OCI-LY1 (cell line): ENCODE results near the gene RHOU.

Experiments
- H2AFZ ChIP-seq: fragments of 200-600 bp; sonication (generic), shearing (Covaris generic); 2 replicates; pipeline ENCODE4 v1.6.0; 2014; ENCODE audit warnings: antibody characterized with exemption, mild to moderate bottlenecking, low read length
- H3F3A ChIP-seq: fragments of 200-600 bp; sonication (generic), shearing (Covaris generic); 2 replicates; pipeline ENCODE4 v1.6.0; 2014; ENCODE audit warnings: mild to moderate bottlenecking, antibody characterized with exemption, low read length, moderate library complexity; ENCODE audit not compliant: insufficient read depth
- H3K27ac ChIP-seq: fragments of 200-600 bp; sonication (generic); 2 replicates; pipeline ENCODE4 v1.5.1; 2014; ENCODE audit warnings: low read length, mixed run types, mild to moderate bottlenecking, low read depth; ENCODE audit not compliant: poor library complexity, severe bottlenecking
- H3K27me3 ChIP-seq: fragments of 200-600 bp; sonication (generic); 2 replicates; pipeline ENCODE4 v1.6.0; 2014; ENCODE audit warnings: antibody characterized with exemption, mild to moderate bottlenecking, low read length, moderate library complexity; ENCODE audit not compliant: insufficient read depth
- H3K36me3 ChIP-seq: fragments of 200-600 bp; sonication (generic); 2 replicates; pipeline ENCODE4 v1.6.1; 2014; ENCODE audit warnings: mild to moderate bottlenecking, antibody characterized with exemption, low read length, moderate library complexity, mixed read lengths; ENCODE audit not compliant: insufficient read depth
- H3K4me1 ChIP-seq: fragments of 200-600 bp; sonication (generic); 2 replicates; pipeline ENCODE4 v1.5.1; 2014; ENCODE audit warnings: mild to moderate bottlenecking, low read length, moderate library complexity; ENCODE audit not compliant: insufficient read depth, severe bottlenecking
- H3K4me2 ChIP-seq: fragments of 200-600 bp; sonication (generic), shearing (Covaris generic); 2 replicates; pipeline ENCODE4 v1.6.1; 2014; ENCODE audit warnings: low read length
- H3K4me3 ChIP-seq: fragments of 200-600 bp; sonication (generic); 2 replicates; pipeline ENCODE4 v1.5.1; 2014; ENCODE audit warnings: low read length, low read depth, mild to moderate bottlenecking, mixed read lengths; ENCODE audit not compliant: poor library complexity, severe bottlenecking
- H3K79me2 ChIP-seq: fragments of 200-600 bp; shearing (Covaris generic); 2 replicates; pipeline ENCODE4 v1.6.1; 2016; ENCODE audit warnings: mixed run types, low read length, mixed read lengths; ENCODE audit not compliant: insufficient read depth
- H3K9ac ChIP-seq: fragments of 200-600 bp; sonication (generic), shearing (Covaris generic); 2 replicates; pipeline ENCODE4 v1.6.1; 2014; ENCODE audit warnings: mild to moderate bottlenecking, low read length, mixed read lengths
- H3K9me2 ChIP-seq: fragments of 200-600 bp; sonication (generic), shearing (Covaris generic); 2 replicates; pipeline ENCODE4 v1.6.1; 2014; ENCODE audit warnings: low read depth, mild to moderate bottlenecking, low read length, mixed read lengths
- H3K9me3 ChIP-seq: fragments of 200-600 bp; shearing (Covaris generic); 2 replicates; pipeline ENCODE4 v1.6.1; 2014; ENCODE audit warnings: low read length, mixed read lengths
- H4K20me1 ChIP-seq: fragments of 200-600 bp; sonication (generic), shearing (Covaris generic); 2 replicates; pipeline ENCODE4 v1.6.0; 2016; ENCODE audit warnings: mild to moderate bottlenecking, low read length; ENCODE audit not compliant: insufficient read depth
- EZH2 ChIP-seq: fragments of 200-600 bp; sonication (generic), shearing (Covaris generic); IDR thresholded peaks from 2 replicates; pipeline ENCODE4 v1.8.0; 2017; ENCODE audit warnings: borderline replicate concordance, mixed run types, mild to moderate bottlenecking, antibody characterized with exemption, low read length, moderate library complexity, mixed read lengths
- TF ChIP-seq, protein P1 (sequence below): fragments of 200-600 bp; sonication (generic), shearing (Covaris generic); IDR thresholded peaks from 2 replicates; pipeline ENCODE4 v1.5.1; 2017; ENCODE audit warnings: mild to moderate bottlenecking, antibody characterized with exemption, low read length, moderate library complexity, mixed read lengths

Gene RHOU

DNA sequence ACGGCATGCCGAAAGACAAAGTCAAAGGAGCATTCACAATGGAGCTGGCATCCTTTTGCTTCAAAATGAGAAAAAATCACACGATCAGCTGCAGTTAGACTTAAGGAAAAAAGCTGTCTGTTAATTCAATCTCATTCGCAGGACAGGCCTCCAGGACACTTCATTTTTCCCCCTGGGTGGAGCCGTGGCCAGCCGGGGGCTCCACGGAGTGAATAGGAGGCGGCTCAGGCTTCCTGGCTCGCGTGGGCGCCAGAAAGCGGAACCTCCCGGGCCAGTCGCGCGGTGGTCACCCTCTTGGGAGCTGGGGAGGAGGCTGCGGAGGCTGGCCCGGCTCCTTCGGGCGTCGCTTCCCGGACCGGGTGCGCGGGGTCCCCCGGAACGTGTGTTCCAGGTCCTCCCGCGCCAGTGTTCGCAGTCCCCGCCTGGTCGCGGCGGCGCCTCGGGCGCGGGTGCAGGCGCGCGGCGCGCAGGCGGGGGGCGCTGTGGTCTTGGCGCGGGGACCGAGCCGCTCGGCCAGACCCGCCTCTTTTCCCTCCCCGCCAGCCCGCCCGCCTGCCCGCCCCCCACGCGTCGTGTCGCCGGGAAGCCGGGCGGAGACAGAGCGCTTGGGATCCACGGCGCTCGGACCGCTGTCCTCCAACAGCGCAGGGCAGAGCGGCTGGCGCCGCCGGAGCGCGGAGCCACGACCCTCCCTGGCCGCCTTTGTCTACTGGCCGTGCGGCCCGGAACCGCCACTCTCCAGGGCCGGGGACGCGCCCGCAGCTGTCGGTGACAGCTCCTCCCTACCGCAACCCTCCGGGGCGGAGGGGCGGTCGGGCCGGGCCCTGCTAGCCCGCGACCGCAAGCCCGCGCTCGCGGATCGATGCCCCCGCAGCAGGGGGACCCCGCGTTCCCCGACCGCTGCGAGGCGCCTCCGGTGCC lies at the start of gene RHOU:
Gene RHOU, plus strand, starts transcription at position 599 of the 921 bp plus-strand sequence. Its CDS starts 264 bp downstream, at position 863.
- Histone ChIP-seq H3K9me2 (no peaks in the 10 kb centered on the region), H3K9me3 (no peaks in the 10 kb centered on the region), H3K9ac (no peak within 1 kb of the TSS), H3K27ac (no peak within 1 kb of the TSS), H3K4me1 (no peaks in the 10 kb centered on the region), H3K36me3 (no peaks in the 10 kb centered on the region), H4K20me1 (no peaks in the 10 kb centered on the region), H3K79me2 (no peaks in the 10 kb centered on the region), H2AFZ (no peak within 1 kb of the TSS), H3K4me2 (no peak within 1 kb of the TSS), H3F3A (no peaks in the 10 kb centered on the region), H3K4me3 (no peak within 1 kb of the TSS), H3K27me3 (no peaks in the 10 kb centered on the region)
- TF ChIP-seq, protein P1, sequence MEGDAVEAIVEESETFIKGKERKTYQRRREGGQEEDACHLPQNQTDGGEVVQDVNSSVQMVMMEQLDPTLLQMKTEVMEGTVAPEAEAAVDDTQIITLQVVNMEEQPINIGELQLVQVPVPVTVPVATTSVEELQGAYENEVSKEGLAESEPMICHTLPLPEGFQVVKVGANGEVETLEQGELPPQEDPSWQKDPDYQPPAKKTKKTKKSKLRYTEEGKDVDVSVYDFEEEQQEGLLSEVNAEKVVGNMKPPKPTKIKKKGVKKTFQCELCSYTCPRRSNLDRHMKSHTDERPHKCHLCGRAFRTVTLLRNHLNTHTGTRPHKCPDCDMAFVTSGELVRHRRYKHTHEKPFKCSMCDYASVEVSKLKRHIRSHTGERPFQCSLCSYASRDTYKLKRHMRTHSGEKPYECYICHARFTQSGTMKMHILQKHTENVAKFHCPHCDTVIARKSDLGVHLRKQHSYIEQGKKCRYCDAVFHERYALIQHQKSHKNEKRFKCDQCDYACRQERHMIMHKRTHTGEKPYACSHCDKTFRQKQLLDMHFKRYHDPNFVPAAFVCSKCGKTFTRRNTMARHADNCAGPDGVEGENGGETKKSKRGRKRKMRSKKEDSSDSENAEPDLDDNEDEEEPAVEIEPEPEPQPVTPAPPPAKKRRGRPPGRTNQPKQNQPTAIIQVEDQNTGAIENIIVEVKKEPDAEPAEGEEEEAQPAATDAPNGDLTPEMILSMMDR, result no peak
- no peak for TF ChIP-seq EZH2

GRCh38 chr1:228687587-228687986 lies 47.7 kb upstream of the RHOU start:
- TF ChIP-seq, protein P1, result no peak
- no peak for TF ChIP-seq EZH2
- H3K27ac ChIP-seq, result no peak overlapping the region
- H3K4me1 ChIP-seq, result no peaks in the 10 kb centered on the region
- H3K4me2 ChIP-seq, result no peak overlapping the region
- no peak overlapping the region for H2AFZ ChIP-seq
- no peaks in the 10 kb centered on the region for H3K9me3 ChIP-seq
- H3K4me3 ChIP-seq, result no peak overlapping the region
- H3F3A ChIP-seq, result no peaks in the 10 kb centered on the region
- no peaks in the 10 kb centered on the region for H4K20me1 ChIP-seq
- H3K79me2 ChIP-seq, result no peaks in the 10 kb centered on the region
- no peaks in the 10 kb centered on the region for H3K9me2 ChIP-seq
- H3K36me3 ChIP-seq, result no peaks in the 10 kb centered on the region
- H3K9ac ChIP-seq, result no peak overlapping the region
- H3K27me3 ChIP-seq, result no peaks in the 10 kb centered on the region; the same call in 1 of the 2 replicates

DNA sequence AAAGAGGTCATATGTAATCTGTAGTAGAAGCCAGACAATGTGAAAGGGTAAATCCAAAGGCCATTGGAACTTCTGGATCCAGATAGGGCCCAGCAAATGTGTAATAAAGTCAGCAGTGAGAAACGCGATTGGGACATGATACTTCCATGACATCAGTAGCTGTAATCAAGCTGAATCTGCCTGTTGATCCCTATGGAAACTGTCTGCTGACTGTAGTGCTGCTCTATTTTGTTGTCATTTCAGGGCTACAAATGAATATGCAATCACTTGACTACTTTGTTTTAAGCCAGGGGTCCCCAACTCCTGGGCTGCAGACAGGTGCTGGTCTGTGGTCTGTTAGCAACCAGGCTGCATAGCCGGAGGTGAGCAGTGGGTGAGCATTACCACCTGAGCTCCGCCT lies 46.0 kb upstream of the RHOU start:
- Histone ChIP-seq H3K9me2 (no peaks in the 10 kb centered on the region), H2AFZ (no peak overlapping the region), H3K4me3 (no peak overlapping the region), H3K4me1 (no peaks in the 10 kb centered on the region), H3K79me2 (no peaks in the 10 kb centered on the region), H3K36me3 (no peaks in the 10 kb centered on the region), H3K9ac (no peak overlapping the region), H3F3A (no peaks in the 10 kb centered on the region), H4K20me1 (no peaks in the 10 kb centered on the region), H3K4me2 (no peak overlapping the region), H3K27me3 (no peaks in the 10 kb centered on the region; the same call in 1 of the 2 replicates), H3K27ac (no peak overlapping the region), H3K9me3 (no peaks in the 10 kb centered on the region)
- TF ChIP-seq, protein P1, result no peak
- no peak for TF ChIP-seq EZH2
